ENCODE data around the gene SASH3.

DNA sequence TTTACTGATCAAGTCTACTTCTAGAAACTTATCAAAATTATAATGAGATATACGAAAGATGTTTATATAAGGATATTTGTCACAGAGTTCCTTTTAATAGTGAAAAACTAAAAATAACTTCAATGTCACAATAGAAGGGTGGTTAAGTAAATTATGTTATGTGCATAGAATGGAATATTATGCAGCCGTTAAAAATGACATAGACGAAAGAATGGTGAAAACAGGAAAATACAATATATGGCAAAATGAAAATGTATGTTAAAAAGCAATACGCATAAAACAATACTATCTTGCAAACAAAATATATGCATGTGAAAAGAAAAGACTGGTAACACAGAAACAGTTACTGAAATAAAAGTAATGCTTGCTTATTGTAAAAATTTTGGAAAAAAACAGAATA lies 44.9 kb downstream of the SASH3 start:
- no peak for TF ChIP-seq EZH2 (IDR thresholded peaks at IDR 0.05; ENCODE audit: low read length, missing control alignments)
- TF ChIP-seq, protein P1, sequence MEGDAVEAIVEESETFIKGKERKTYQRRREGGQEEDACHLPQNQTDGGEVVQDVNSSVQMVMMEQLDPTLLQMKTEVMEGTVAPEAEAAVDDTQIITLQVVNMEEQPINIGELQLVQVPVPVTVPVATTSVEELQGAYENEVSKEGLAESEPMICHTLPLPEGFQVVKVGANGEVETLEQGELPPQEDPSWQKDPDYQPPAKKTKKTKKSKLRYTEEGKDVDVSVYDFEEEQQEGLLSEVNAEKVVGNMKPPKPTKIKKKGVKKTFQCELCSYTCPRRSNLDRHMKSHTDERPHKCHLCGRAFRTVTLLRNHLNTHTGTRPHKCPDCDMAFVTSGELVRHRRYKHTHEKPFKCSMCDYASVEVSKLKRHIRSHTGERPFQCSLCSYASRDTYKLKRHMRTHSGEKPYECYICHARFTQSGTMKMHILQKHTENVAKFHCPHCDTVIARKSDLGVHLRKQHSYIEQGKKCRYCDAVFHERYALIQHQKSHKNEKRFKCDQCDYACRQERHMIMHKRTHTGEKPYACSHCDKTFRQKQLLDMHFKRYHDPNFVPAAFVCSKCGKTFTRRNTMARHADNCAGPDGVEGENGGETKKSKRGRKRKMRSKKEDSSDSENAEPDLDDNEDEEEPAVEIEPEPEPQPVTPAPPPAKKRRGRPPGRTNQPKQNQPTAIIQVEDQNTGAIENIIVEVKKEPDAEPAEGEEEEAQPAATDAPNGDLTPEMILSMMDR (conservative IDR thresholded peaks at IDR 0.05 in 1 of 2, IDR thresholded peaks at IDR 0.05 in 1 of 2; ENCODE audit: low read depth in 1 of 2, low read length in 2 of 2): no peak

Measured in fibroblast of lung (primary cell).